Natural killer cell (primary cell): ENCODE results near the gene GRIK5. TPM values are rescaled to one million over a fixed set of nuclear protein-coding genes. Genes with fewer than 3 reads are reported as not detected.
A peak's percentile ranks its signal among the peaks of the same experiment; 100 is the strongest.
"Not testable (repeated sequence)": the region's sequence is repeated elsewhere in the genome, so short reads cannot be mapped to it uniquely, and the experiment has no call there.

ENCODE experiments used
- ATAC-seq, 3 donors: fragments of 150-1000 bp in 2 of 3; fragments of 200-7000 bp in 1 of 3; cut with Tn5 transposase; 1 replicate in 1 of 3; 2 replicates in 2 of 3; pipeline ENCODE4 v1.10.0; 2021; ENCODE audit warnings: mild to moderate bottlenecking in 2 of 3, moderate library complexity in 2 of 3
- DNase-seq, 2 donors: peaks; one replicate each; pipeline versions ENCODE4 v3.0.0 to v3.0.0-alpha.2; 2013 to 2021; ENCODE audit warnings: mixed read lengths in 1 of 2
- H3K27ac ChIP-seq: one replicate; pipeline ENCODE4 v1.5.1; 2013; ENCODE audit warnings: mild to moderate bottlenecking, low read length
- H3K27me3 ChIP-seq: one replicate; pipeline ENCODE4 v1.6.1; 2013; ENCODE audit warnings: low read length; ENCODE audit not compliant: control insufficient read depth, insufficient read depth
- H3K36me3 ChIP-seq: one replicate; pipeline ENCODE4 v1.6.1; 2013; ENCODE audit warnings: low read length; ENCODE audit not compliant: control insufficient read depth, insufficient read depth
- H3K4me1 ChIP-seq: one replicate; pipeline ENCODE4 v1.6.1; 2013; ENCODE audit warnings: low read length; ENCODE audit not compliant: control insufficient read depth, insufficient read depth
- H3K4me3 ChIP-seq: one replicate; pipeline ENCODE4 v1.5.1; 2013; ENCODE audit warnings: low read length
- H3K9me3 ChIP-seq: one replicate; pipeline ENCODE4 v1.6.1; 2013; ENCODE audit warnings: low read length; ENCODE audit not compliant: control insufficient read depth, insufficient read depth
- H3K27ac Mint-ChIP-seq, 2 donors: one replicate each; pipeline ENCODE4 v1.8.0; 2022; ENCODE audit warnings: mild to moderate bottlenecking in 2 of 2, mixed read lengths in 2 of 2, moderate library complexity in 1 of 2
- H3K27me3 Mint-ChIP-seq, 2 donors: one replicate each; pipeline ENCODE4 v1.8.0; 2022; ENCODE audit warnings: low read depth in 2 of 2, mixed read lengths in 2 of 2
- H3K36me3 Mint-ChIP-seq: one replicate; pipeline ENCODE4 v1.8.0; 2022; ENCODE audit warnings: mixed read lengths
- H3K4me1 Mint-ChIP-seq, 2 donors: one replicate each; pipeline ENCODE4 v1.8.0; 2022; ENCODE audit warnings: mixed read lengths in 2 of 2
- H3K4me3 Mint-ChIP-seq: one replicate; pipeline ENCODE4 v1.8.0; 2022; ENCODE audit warnings: mild to moderate bottlenecking, moderate library complexity, mixed read lengths
- H3K9me3 Mint-ChIP-seq, 2 donors: one replicate each; pipeline ENCODE4 v1.8.0; 2022; ENCODE audit warnings: mixed read lengths in 2 of 2
- WGBS: methylation state at CpG from one replicate; pipeline ENCODE4 v1.1.7; 2013; ENCODE audit warnings: missing lambda C conversion rate; ENCODE audit not compliant: insufficient coverage; 5-methylcytosine and 5-hydroxymethylcytosine counted together
- intact Hi-C: fragments of 100-400 bp; cut with micrococcal nuclease; formaldehyde crosslinking; loops from one replicate; pipeline ENCODE4 v1.14.2; 2022
- total RNA-seq, 4 donors: library from RNA; stranded (reverse); fragments of 120-200 nt in 1 of 4; gene quantifications; one replicate each; pipeline versions ENCODE4 v1.2.3 to v1.2.4, GENCODE V29; 2013 to 2022
- TF ChIP-seq, protein P1 (sequence below): fragments of 200-600 bp; IDR thresholded peaks from one replicate; pipeline ENCODE4 v1.8.0; 2022; ENCODE audit warnings: antibody characterized with exemption

GRIK5 gene
- total RNA-seq, 3 donors from 2014 or later (not counting 1 experiment from before 2014, with no cell fraction given) = 0.31 to 2.1 TPM; not detected in 1

- intact Hi-C loops = no loop called here
- H3K4me3 Mint-ChIP-seq = peak overlapping the region; percentile 48
- peak overlapping the region in 1 of 2 donors; percentile 47 for H3K27ac Mint-ChIP-seq
- peak in 1 of 3 donors; percentile 27 for ATAC-seq
- peaks cover 21 to 37% of the 10 kb centered on the region in 2 donors for H3K27me3 Mint-ChIP-seq
- Histone ChIP-seq H3K27ac (no peak overlapping the region), H3K4me3 (peak overlapping the region; percentile 11), H3K4me1 (peaks cover 26% of the 10 kb centered on the region), H3K27me3 (peaks cover 19% of the 10 kb centered on the region), H3K9me3 (no peaks in the 10 kb centered on the region), H3K36me3 (no peaks in the 10 kb centered on the region)
- DNase-seq = no peak
- TF ChIP-seq, protein P1, sequence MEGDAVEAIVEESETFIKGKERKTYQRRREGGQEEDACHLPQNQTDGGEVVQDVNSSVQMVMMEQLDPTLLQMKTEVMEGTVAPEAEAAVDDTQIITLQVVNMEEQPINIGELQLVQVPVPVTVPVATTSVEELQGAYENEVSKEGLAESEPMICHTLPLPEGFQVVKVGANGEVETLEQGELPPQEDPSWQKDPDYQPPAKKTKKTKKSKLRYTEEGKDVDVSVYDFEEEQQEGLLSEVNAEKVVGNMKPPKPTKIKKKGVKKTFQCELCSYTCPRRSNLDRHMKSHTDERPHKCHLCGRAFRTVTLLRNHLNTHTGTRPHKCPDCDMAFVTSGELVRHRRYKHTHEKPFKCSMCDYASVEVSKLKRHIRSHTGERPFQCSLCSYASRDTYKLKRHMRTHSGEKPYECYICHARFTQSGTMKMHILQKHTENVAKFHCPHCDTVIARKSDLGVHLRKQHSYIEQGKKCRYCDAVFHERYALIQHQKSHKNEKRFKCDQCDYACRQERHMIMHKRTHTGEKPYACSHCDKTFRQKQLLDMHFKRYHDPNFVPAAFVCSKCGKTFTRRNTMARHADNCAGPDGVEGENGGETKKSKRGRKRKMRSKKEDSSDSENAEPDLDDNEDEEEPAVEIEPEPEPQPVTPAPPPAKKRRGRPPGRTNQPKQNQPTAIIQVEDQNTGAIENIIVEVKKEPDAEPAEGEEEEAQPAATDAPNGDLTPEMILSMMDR = no peak
- no peaks in the 10 kb centered on the region for H3K36me3 Mint-ChIP-seq
- peaks cover 12 to 42% of the 10 kb centered on the region in 2 donors for H3K4me1 Mint-ChIP-seq
- no peaks in the 10 kb centered on the region for H3K9me3 Mint-ChIP-seq
- 21% methylated on average over 13 of the region's 13 CpGs for WGBS
Measured at GRCh38 chr19:41994521-41994971, 75.5 kb downstream of the GRIK5 start.

- H3K4me1 ChIP-seq = peaks cover 26% of the 10 kb centered on the region
- H3K9me3 Mint-ChIP-seq = no peaks in the 10 kb centered on the region
- H3K27ac ChIP-seq = no peak within 1 kb of the TSS
- intact Hi-C loops = no loop called here
- TF ChIP-seq, protein P1 = no peak
- peak within 1 kb of the TSS; percentile 66 to 90 for H3K27ac Mint-ChIP-seq
- H3K36me3 Mint-ChIP-seq = no peaks in the 10 kb centered on the region
- peaks cover 19% of the 10 kb centered on the region for H3K27me3 ChIP-seq
- H3K27me3 Mint-ChIP-seq = peaks cover 15 to 33% of the 10 kb centered on the region in 2 donors
- peak within 1 kb of the TSS; percentile 53 for H3K4me3 ChIP-seq
- WGBS = under 1% methylated on average over 84 of the region's 84 CpGs
- H3K4me1 Mint-ChIP-seq = peaks cover 12 to 37% of the 10 kb centered on the region in 2 donors
- no peaks in the 10 kb centered on the region for H3K36me3 ChIP-seq
- DNase-seq = peak; percentile 71 to 78
- ATAC-seq = peak; percentile 75 to 88 (median 81)
- no peaks in the 10 kb centered on the region for H3K9me3 ChIP-seq
- H3K4me3 Mint-ChIP-seq = peak within 1 kb of the TSS; percentile 87
Measured at GRCh38 chr19:41993612-41994483, 76.2 kb downstream of the GRIK5 start, which contains the start of gene ATP1A3. Gene ATP1A3 (minus strand): TSS chr19:41994230. CDS start chr19:41994076, 154 bp downstream.

GRCh38 chr19:41991925-41992569 lies 78.0 kb downstream of the GRIK5 start:
- intact Hi-C loops = not testable (repeated sequence)

GRCh38 chr19:41991025-41991424 lies 79.0 kb downstream of the GRIK5 start:
- H3K4me3 ChIP-seq = no peak overlapping the region
- intact Hi-C loops = no loop called here
- WGBS = 85% methylated on average over 15 of the region's 15 CpGs
- H3K36me3 ChIP-seq = no peaks in the 10 kb centered on the region
- no peak for ATAC-seq
- H3K4me3 Mint-ChIP-seq = no peak overlapping the region
- no peak for DNase-seq
- peaks cover 4 to 12% of the 10 kb centered on the region in 2 donors for H3K27me3 Mint-ChIP-seq
- peaks cover 3% of the 10 kb centered on the region for H3K27me3 ChIP-seq
- TF ChIP-seq, protein P1 = no peak
- H3K4me1 Mint-ChIP-seq = peaks cover 12 to 24% of the 10 kb centered on the region in 2 donors
- H3K9me3 ChIP-seq = no peaks in the 10 kb centered on the region
- no peaks in the 10 kb centered on the region for H3K9me3 Mint-ChIP-seq
- peaks cover 15% of the 10 kb centered on the region for H3K4me1 ChIP-seq
- no peak overlapping the region for H3K27ac ChIP-seq
- no peak overlapping the region for H3K27ac Mint-ChIP-seq
- H3K36me3 Mint-ChIP-seq = no peaks in the 10 kb centered on the region

More at GRCh38 chr19:41991925-41992569, 78.0 kb downstream of the GRIK5 start:
- H3K27me3 ChIP-seq = peaks cover 11% of the 10 kb centered on the region
- Mint-ChIP-seq H3K4me3 (peak overlapping the region; percentile 67), H3K4me1 (peaks cover 12 to 32% of the 10 kb centered on the region in 2 donors), H3K27ac (peak overlapping the region in 1 of 2 donors; percentile 22), H3K27me3 (peaks cover 13 to 21% of the 10 kb centered on the region in 2 donors)
- not testable (repeated sequence) for H3K9me3 Mint-ChIP-seq, H3K4me3 ChIP-seq, H3K27ac ChIP-seq, DNase-seq, H3K36me3 ChIP-seq, H3K36me3 Mint-ChIP-seq, ATAC-seq, H3K9me3 ChIP-seq
- H3K4me1 ChIP-seq = peaks cover 15% of the 10 kb centered on the region
- WGBS = 94% methylated on average over 11 of the region's 11 CpGs
